Natural killer cell treated with Interleukin-12 subunit alpha and Interleukin-12 subunit beta and Interleukin-15 and Interleukin-18, amount 100 ng/mL, for 72 hours (primary cell): ENCODE measurements around the gene TNFSF15. TPM values are rescaled to one million over a fixed set of nuclear protein-coding genes. Genes with fewer than 3 reads are reported as not detected.
"Not testable (repeated sequence)": the region's sequence is repeated elsewhere in the genome, so short reads cannot be mapped to it uniquely, and the experiment has no call there.

Experiments
- ATAC-seq, 2 donors: fragments of 150-1000 bp; cut with Tn5 transposase in 1 of 2; sonication (Bioruptor Pico), chemical (Tn5 transposase) in 1 of 2; 2 replicates each; pipeline ENCODE4 v1.10.0; 2021
- DNase-seq: peaks from one replicate; pipeline ENCODE4 v3.0.0; 2022; ENCODE audit warnings: low spot score
- H3K27ac Mint-ChIP-seq, 2 donors: 1 replicate in 1 of 2; 2 replicates in 1 of 2; pipeline ENCODE4 v1.8.0; 2022; ENCODE audit warnings: mixed read lengths in 2 of 2, mild to moderate bottlenecking in 1 of 2, moderate library complexity in 1 of 2
- H3K27me3 Mint-ChIP-seq, 2 donors: 1 replicate in 1 of 2; 2 replicates in 1 of 2; pipeline ENCODE4 v1.8.0; 2022; ENCODE audit warnings: mixed read lengths in 2 of 2
- H3K36me3 Mint-ChIP-seq: one replicate; pipeline ENCODE4 v1.8.0; 2022; ENCODE audit warnings: mixed read lengths
- H3K4me1 Mint-ChIP-seq, 2 donors: 1 replicate in 1 of 2; 2 replicates in 1 of 2; pipeline ENCODE4 v1.8.0; 2022; ENCODE audit warnings: low read depth in 2 of 2, mixed read lengths in 2 of 2, mild to moderate bottlenecking in 1 of 2
- H3K4me3 Mint-ChIP-seq: one replicate; pipeline ENCODE4 v1.8.0; 2022; ENCODE audit warnings: mixed read lengths
- H3K9me3 Mint-ChIP-seq: 2 replicates; pipeline ENCODE4 v1.8.0; 2022; ENCODE audit warnings: mixed read lengths
- total RNA-seq, 2 donors: library from RNA; stranded (reverse); gene quantifications; one replicate each; pipeline ENCODE4 v1.2.3, GENCODE V29; 2022

The TNFSF15 gene
- total RNA-seq, 2 donors from 2014 or later, result 0.08 TPM; not detected in 1

DNA sequence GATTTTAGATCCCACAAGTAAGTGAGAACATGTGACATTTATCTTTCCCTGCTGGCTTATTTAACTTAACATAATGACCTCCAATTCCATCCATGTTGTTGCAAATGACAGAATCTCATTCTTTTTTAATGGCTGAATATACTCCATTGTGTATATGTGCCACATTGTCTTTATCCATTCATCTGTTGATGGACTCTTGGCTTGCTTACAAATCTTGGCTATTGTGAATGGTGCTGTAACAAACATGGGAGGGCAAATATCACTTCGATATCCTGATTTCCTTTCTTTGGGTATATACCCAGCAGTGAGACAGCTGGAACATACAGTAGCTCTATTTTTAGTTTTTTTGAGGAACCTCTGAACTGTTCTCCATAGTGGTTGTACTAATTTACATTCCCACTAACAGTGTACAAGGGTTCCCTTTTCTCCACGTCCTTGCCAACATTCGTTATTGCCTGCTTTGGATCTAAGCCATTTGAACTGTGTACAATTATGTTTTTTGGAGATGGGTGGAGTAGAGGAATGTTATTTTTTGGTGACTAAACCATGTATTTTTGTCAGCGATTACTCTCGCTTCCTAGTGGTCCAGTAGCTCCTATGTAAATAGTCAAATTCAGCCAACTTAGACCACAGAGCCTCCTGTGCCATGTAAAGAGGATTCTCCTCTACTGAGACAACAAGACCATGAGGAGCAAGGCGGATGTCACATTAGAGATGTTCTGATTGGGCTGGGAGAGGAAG lies 60.6 kb downstream of the TNFSF15 start:
- no peaks in the 10 kb centered on the region for H3K27me3 Mint-ChIP-seq
- ATAC-seq (no peak), DNase-seq (no peak)
- H3K27ac Mint-ChIP-seq, result no peak overlapping the region
- H3K36me3 Mint-ChIP-seq, result no peaks in the 10 kb centered on the region
- no peaks in the 10 kb centered on the region for H3K9me3 Mint-ChIP-seq
- H3K4me1 Mint-ChIP-seq, result peaks cover 0 to 6% of the 10 kb centered on the region in 2 donors
- H3K4me3 Mint-ChIP-seq, result no peak overlapping the region

DNA sequence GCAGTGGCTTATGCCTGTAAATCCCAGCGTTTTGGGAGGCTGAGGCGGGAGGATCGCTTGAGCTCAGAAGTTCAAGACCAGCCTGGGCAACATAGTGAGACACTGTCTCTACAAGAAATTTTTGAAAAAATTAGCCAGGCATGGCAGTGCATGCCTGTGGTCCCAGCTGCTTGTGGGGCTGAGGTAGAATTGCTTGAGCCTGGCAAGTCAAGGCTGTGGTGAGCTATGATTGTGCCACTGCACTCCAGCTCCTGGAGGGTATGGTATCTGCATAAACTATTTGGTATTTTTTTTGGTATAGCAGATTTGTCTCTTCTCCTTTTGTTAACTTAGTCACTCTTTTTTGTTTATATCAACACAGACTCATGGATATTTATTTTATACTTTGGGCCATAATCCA lies 62.4 kb downstream of the TNFSF15 start:
- Mint-ChIP-seq H3K27me3 (no peaks in the 10 kb centered on the region), H3K36me3 (no peaks in the 10 kb centered on the region), H3K4me3 (no peak overlapping the region), H3K9me3 (no peaks in the 10 kb centered on the region), H3K27ac (no peak overlapping the region), H3K4me1 (peaks cover 9 to 16% of the 10 kb centered on the region in 2 donors)
- DNase-seq (no peak), ATAC-seq (no peak)

DNA sequence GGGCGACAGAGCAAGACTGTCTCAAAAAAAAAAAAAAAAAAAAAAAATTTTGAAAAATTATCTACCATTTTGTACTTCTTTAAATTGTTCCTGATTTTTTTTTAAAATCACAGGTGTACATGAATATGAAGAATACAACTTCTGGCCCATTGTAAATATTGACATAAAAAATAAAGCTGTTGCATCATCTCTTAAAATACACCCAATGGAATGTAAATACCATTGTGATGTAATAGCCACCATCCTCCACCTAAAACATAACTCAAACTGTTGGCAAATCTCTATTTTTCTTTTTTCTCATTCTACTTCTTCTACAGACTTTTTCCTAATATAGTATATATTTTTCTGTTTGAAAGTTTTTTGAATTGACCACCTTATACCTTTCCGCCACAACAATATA lies 62.9 kb downstream of the TNFSF15 start:
- no peaks in the 10 kb centered on the region for H3K36me3 Mint-ChIP-seq

DNA sequence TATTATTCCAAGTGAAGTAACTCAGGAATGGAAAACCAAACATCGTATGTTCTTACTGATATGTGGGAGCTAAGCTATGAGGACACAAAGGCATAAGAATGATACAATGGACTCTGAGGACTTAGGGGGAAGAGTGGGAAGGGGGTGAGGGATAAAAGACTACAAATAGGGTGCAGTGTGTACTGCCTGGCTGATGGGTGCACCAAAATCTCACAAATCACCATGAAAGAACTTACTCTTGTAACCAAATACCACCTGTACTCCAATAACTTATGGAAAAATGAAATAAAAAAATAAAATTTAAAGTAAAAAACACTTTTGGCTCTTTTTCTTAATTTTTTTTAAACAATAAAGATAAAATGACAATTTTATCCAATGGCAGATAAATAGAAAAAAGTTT lies 64.3 kb downstream of the TNFSF15 start:
- H3K27me3 Mint-ChIP-seq, H3K4me3 Mint-ChIP-seq, H3K27ac Mint-ChIP-seq, ATAC-seq, H3K36me3 Mint-ChIP-seq, DNase-seq, H3K9me3 Mint-ChIP-seq: not testable (repeated sequence)
- peaks cover 17 to 32% of the 10 kb centered on the region in 2 donors for H3K4me1 Mint-ChIP-seq

More for the DNA sequence above, 62.9 kb downstream of the TNFSF15 start:
- ATAC-seq (no peak), DNase-seq (no peak)
- no peak overlapping the region for H3K27ac Mint-ChIP-seq
- no peaks in the 10 kb centered on the region for H3K9me3 Mint-ChIP-seq
- no peaks in the 10 kb centered on the region for H3K27me3 Mint-ChIP-seq
- H3K4me3 Mint-ChIP-seq, result no peak overlapping the region
- peaks cover 9 to 18% of the 10 kb centered on the region in 2 donors for H3K4me1 Mint-ChIP-seq

DNA sequence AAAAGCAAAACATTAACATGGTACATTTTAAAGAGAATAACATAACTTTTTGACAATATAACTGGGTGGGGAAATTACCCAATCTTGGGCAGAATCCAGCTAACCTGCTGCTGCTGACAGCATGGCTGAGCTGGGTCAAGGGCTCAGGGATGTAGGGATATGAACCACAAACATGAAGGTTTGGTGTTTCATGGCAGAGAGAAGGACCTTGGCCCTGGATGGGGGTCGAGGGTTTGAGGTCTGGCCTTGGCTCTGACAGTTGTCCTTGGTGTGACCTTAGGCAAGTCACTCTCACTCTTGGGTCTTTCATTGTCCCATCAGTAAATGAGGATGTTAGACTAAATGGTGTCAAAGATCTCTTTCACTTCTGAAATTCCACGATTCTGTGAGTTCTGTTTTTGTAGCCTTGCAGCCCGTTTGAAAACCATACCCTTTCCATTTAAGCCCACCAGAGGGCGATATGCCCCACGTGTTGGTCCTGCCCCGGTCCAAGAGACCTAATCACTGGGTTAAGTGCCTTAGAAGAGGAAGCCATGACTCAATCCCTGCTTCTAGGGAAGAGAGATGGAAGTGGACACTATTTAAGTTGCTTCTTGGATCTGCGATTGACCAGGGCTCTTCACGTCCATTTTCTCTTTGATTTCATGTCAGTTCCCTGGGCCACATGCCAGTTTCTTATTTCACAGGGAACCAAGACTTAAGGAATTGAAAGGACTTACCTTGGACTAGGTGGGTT lies 67.1 kb downstream of the TNFSF15 start:
- H3K4me1 Mint-ChIP-seq, result peaks cover 24 to 37% of the 10 kb centered on the region in 2 donors
- H3K27ac Mint-ChIP-seq, result peak overlapping the region; percentile 85
- H3K9me3 Mint-ChIP-seq, result no peaks in the 10 kb centered on the region
- ATAC-seq (peak; percentile 82 to 83), DNase-seq (peak; percentile 76)
- no peaks in the 10 kb centered on the region for H3K27me3 Mint-ChIP-seq
- H3K36me3 Mint-ChIP-seq, result no peaks in the 10 kb centered on the region
- H3K4me3 Mint-ChIP-seq, result peak overlapping the region; percentile 20

DNA sequence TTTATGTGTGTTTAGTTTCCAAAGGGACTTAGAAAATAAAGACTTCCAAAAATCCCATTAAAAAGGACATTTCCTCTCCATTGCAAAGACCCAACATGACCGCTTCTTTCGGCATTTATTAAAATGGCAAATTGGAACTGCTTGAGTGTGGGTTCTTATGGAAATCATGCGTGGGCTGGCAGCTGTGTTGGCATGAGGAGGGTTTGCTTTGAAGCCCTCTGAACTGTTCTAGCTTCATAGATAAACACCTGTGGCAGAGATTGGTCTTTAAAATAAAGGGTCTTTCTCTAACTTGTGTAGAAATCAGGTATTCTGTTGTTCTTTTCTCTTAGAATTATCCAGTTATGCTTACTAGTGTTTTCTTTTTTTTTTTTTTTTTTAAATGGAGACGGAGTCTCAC lies 68.0 kb downstream of the TNFSF15 start:
- ATAC-seq (no peak), DNase-seq (no peak)
- Mint-ChIP-seq H3K27me3 (no peaks in the 10 kb centered on the region), H3K4me3 (peak overlapping the region; percentile 73), H3K4me1 (peaks cover 24 to 37% of the 10 kb centered on the region in 2 donors), H3K36me3 (no peaks in the 10 kb centered on the region), H3K9me3 (no peaks in the 10 kb centered on the region), H3K27ac (peak overlapping the region; percentile 85)

DNA sequence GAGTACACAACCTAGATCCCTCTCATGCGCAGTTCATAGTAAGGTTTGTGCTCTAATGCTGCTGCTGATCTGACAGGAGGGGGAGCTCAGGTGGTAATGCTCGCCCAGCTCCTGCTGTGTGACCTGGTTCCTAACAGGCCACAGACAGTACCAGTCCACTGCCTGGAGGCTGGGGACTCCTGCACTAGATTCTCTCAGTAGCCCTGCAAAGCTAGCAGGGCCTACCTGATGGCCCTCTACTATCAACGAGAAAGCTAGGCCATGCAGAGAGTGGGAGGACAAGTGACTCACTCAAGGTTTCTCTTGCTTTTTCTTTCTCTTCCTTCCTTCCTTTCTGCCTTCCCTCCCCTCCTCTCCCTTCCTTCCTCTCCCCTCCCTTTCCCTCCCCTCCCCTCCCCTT lies 68.7 kb downstream of the TNFSF15 start:
- Mint-ChIP-seq H3K4me1 (peaks cover 24 to 37% of the 10 kb centered on the region in 2 donors), H3K27ac (peak overlapping the region; percentile 85), H3K27me3 (no peaks in the 10 kb centered on the region), H3K36me3 (no peaks in the 10 kb centered on the region), H3K9me3 (no peaks in the 10 kb centered on the region), H3K4me3 (peak overlapping the region; percentile 73)
- ATAC-seq (no peak), DNase-seq (no peak)

DNA sequence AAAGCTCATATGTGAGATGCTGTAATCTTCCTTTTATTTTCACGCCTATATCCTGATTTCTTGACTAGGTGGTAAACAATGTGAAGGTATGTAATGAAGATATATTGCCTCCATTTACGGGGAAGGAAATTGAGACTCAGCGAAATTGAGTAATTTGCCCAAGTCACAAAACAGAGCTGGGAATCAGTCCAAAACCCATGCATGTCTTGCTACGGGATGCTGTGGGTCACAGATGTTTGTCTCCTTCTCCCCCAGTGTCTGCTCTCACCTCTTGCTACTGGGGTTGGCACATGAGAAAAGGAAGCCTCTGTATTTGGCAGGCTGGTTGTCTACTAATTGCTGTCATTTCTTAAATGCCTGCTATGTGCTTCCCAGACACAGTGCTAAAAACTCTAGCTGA lies 70.1 kb downstream of the TNFSF15 start:
- no peaks in the 10 kb centered on the region for H3K27me3 Mint-ChIP-seq
- peak overlapping the region; percentile 74 for H3K4me3 Mint-ChIP-seq
- ATAC-seq (peak in 1 of 2 donors; percentile 51), DNase-seq (no peak)
- H3K36me3 Mint-ChIP-seq, result no peaks in the 10 kb centered on the region
- peak overlapping the region; percentile 85 for H3K27ac Mint-ChIP-seq
- H3K4me1 Mint-ChIP-seq, result peaks cover 24 to 37% of the 10 kb centered on the region in 2 donors
- no peaks in the 10 kb centered on the region for H3K9me3 Mint-ChIP-seq

DNA sequence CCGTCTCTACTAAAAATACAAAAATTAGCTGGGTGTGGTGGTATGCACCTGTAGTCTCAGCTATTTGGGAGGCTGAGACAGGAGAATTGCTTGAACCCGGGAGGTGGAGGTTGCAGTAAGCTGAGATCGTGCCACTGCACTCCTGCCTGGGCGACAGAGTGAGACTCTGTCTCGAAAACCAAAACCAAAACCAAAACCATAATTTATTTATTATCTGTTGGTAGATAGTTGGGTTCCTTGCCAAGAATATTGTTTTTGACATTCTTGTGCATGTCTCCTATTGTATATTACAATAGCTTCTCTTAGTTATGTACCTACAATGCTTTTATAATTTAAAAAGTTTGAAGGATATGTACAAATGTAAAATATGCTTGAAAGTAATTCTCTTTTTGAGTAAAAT lies 70.7 kb downstream of the TNFSF15 start:
- peak overlapping the region; percentile 85 for H3K27ac Mint-ChIP-seq
- H3K4me3 Mint-ChIP-seq, result peak overlapping the region; percentile 74
- ATAC-seq, H3K27me3 Mint-ChIP-seq, H3K9me3 Mint-ChIP-seq, H3K36me3 Mint-ChIP-seq, DNase-seq: not testable (repeated sequence)
- H3K4me1 Mint-ChIP-seq, result peaks cover 24 to 37% of the 10 kb centered on the region in 2 donors

Other genes with a start within 250 kb of the TNFSF15 start
- gene ATP6V1G1, start 218.3 kb downstream of the TNFSF15 start, total RNA-seq, result 10 to 100 TPM; 21.2 to 33.4 TPM
- 10 to 100 TPM; 14.6 to 24.2 TPM for gene TMEM268, start 194.7 kb downstream of the TNFSF15 start, total RNA-seq
- not detected for gene TEX53, start 148.2 kb downstream of the TNFSF15 start, total RNA-seq
- gene TEX48, start 123.8 kb downstream of the TNFSF15 start, total RNA-seq, result not detected
- 1 to 10 TPM; 1.3 to 1.9 TPM for gene TNFSF8, start 124.6 kb upstream of the TNFSF15 start, total RNA-seq